Mesothelial cell of epicardium (in vitro differentiated cells): ENCODE results near the gene KIAA1671. TPM values are rescaled to one million over a fixed set of nuclear protein-coding genes. Genes with fewer than 3 reads are reported as not detected.
"Not testable (repeated sequence)": the region's sequence is repeated elsewhere in the genome, so short reads cannot be mapped to it uniquely, and the experiment has no call there.

ENCODE experiments used
- DNase-seq, 2 experiments: peaks; one replicate each; pipeline ENCODE4 v3.0.0; 2021; ENCODE audit warnings: low spot score in 2 of 2; ENCODE audit not compliant: unreplicated experiment in 2 of 2
- H3K27ac Mint-ChIP-seq: 2 replicates; pipeline ENCODE4 v1.8.0; 2021; ENCODE audit warnings: mixed read lengths
- H3K27me3 Mint-ChIP-seq: 2 replicates; pipeline ENCODE4 v1.8.0; 2021; ENCODE audit warnings: low read depth, mixed read lengths
- H3K36me3 Mint-ChIP-seq: 2 replicates; pipeline ENCODE4 v1.8.0; 2021; ENCODE audit warnings: mixed read lengths
- H3K4me1 Mint-ChIP-seq: 2 replicates; pipeline ENCODE4 v1.8.0; 2021; ENCODE audit warnings: mixed read lengths
- H3K4me3 Mint-ChIP-seq: 2 replicates; pipeline ENCODE4 v1.8.0; 2021; ENCODE audit warnings: mild to moderate bottlenecking, moderate library complexity, mixed read lengths
- H3K9me3 Mint-ChIP-seq: 2 replicates; pipeline ENCODE4 v1.8.0; 2021; ENCODE audit warnings: mixed read lengths
- total RNA-seq: library from RNA; stranded (reverse); gene quantifications from 3 replicates; pipeline ENCODE4 v1.2.1, GENCODE V29; 2021
- TF ChIP-seq, protein P1 (sequence below): fragments of 200-600 bp; sonication (generic); IDR thresholded peaks from one replicate; pipeline ENCODE4 v1.5.0; 2021; ENCODE audit warnings: antibody characterized with exemption; ENCODE audit not compliant: unreplicated experiment

Gene KIAA1671
- total RNA-seq, 1 donor from 2014 or later: 21.8 TPM

DNA sequence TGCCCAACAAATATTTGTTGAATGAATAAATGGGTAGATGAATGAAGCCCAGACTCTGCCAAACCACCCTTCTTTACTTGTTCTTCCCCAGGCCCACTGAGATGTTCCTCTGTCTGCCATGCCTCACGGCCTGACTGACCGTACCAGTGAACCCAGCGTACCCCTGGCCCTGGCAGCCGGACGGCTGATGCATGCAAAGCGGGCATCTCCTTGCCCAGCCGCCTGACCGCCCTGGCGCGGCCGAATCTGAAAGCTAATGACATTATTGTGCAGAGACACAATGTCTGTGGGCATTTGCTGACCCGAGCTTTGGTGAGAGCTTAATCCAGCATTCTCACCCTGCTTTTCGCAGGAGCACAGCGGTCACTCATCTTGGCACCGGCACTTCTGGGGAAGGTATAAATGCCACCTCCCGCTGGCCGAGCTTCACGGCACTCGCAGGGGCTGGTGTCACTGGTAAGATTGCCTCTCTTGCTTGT, 266.7 kb downstream of the KIAA1671 start, which contains the start of gene CRYBB2:
CRYBB2 (plus strand) TSS at position 429 of the 479 bp plus-strand sequence. CDS start 1,791 bp downstream, outside the sequence.
- no peaks in the 10 kb centered on the region for H3K4me1 Mint-ChIP-seq
- H3K27me3 Mint-ChIP-seq: peaks cover 48% of the 10 kb centered on the region
- no peaks in the 10 kb centered on the region for H3K9me3 Mint-ChIP-seq
- no peak for DNase-seq
- H3K36me3 Mint-ChIP-seq: no peaks in the 10 kb centered on the region
- TF ChIP-seq, protein P1, sequence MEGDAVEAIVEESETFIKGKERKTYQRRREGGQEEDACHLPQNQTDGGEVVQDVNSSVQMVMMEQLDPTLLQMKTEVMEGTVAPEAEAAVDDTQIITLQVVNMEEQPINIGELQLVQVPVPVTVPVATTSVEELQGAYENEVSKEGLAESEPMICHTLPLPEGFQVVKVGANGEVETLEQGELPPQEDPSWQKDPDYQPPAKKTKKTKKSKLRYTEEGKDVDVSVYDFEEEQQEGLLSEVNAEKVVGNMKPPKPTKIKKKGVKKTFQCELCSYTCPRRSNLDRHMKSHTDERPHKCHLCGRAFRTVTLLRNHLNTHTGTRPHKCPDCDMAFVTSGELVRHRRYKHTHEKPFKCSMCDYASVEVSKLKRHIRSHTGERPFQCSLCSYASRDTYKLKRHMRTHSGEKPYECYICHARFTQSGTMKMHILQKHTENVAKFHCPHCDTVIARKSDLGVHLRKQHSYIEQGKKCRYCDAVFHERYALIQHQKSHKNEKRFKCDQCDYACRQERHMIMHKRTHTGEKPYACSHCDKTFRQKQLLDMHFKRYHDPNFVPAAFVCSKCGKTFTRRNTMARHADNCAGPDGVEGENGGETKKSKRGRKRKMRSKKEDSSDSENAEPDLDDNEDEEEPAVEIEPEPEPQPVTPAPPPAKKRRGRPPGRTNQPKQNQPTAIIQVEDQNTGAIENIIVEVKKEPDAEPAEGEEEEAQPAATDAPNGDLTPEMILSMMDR: no peak
- H3K27ac Mint-ChIP-seq: no peak within 1 kb of the TSS
- H3K4me3 Mint-ChIP-seq: no peak within 1 kb of the TSS

DNA sequence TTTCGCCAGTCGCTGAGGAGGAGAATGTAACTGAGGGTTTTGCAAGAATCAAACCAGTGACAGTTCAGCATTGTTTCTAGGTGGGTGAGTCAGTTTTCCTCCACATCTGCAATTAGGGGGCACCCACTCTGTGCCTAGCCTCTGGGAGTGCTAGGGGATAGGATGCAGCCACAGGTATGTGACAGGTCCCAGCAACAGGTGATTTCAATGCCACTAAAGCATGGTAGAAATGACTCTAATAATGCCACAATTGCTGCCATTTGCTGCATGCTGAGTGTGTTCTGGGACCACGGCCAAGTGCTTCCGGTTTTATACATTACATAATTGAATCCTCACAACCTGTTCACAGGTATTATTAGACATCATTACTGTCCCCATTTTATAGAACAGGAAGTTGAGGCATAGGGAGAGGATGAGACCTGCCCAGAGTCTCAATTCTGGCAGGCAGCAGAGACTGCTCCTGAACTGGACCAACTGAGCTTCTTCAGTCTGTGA, 267.5 kb downstream of the KIAA1671 start:
- Mint-ChIP-seq H3K9me3 (no peaks in the 10 kb centered on the region), H3K4me1 (no peaks in the 10 kb centered on the region), H3K27ac (no peak overlapping the region), H3K4me3 (no peak overlapping the region), H3K36me3 (no peaks in the 10 kb centered on the region), H3K27me3 (peaks cover 53% of the 10 kb centered on the region)
- TF ChIP-seq, protein P1: no peak
- DNase-seq: no peak

DNA sequence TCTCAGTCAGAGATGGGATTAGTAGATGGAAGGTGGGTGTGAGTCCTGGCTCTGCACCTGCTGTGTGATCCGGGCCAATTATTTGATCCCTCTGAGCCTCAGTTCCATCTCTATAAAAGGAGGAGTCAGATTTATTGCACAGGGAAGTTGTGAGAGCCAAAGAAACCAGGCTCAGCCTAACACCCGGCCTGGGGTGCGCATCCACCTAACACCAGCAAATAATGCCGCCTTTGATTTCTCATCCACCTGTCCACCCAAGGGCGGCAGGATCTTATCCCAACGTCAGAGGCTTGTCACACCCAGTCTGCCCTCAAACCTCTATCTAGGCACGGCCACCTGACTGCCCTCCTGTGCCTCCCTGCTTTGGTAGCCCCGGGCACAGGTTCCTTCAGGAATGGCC, 269.3 kb downstream of the KIAA1671 start:
- Mint-ChIP-seq H3K27me3 (peaks cover 61% of the 10 kb centered on the region), H3K27ac (no peak overlapping the region), H3K36me3 (no peaks in the 10 kb centered on the region), H3K4me3 (no peak overlapping the region), H3K4me1 (no peaks in the 10 kb centered on the region), H3K9me3 (no peaks in the 10 kb centered on the region)
- no peak for DNase-seq
- TF ChIP-seq, protein P1: no peak

DNA sequence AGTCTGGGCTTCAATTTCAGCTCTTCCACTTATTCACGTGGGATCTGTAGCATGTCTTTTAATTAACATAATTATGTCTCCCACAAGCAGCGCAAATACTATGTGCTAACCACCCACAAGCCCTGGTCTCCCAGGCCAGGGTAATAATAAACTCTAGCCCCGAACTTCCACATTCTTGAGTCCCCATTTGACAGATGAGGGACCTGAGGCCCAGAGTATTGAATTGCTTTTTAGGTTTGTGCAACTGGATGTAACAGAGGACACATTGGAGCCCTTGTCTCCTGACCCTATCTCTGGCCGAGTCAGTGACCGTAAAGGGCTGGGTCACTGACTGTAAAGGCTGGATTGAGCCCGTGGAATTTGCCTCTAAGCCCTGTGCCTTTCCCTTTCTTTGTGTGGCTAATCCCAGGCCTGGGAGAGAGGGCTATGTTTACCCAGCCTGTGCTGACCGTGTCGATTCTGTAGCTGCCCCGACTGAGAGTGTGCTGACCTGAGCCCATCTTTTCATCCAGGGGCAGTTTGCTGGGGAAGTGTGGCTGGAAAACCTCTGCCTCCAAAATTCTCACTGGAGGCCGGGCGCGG, 270.8 kb downstream of the KIAA1671 start:
- Mint-ChIP-seq H3K9me3 (no peaks in the 10 kb centered on the region), H3K36me3 (no peaks in the 10 kb centered on the region), H3K4me1 (no peaks in the 10 kb centered on the region), H3K27me3 (peaks cover 61% of the 10 kb centered on the region), H3K27ac (no peak overlapping the region), H3K4me3 (no peak overlapping the region)
- TF ChIP-seq, protein P1: no peak
- DNase-seq: no peak

DNA sequence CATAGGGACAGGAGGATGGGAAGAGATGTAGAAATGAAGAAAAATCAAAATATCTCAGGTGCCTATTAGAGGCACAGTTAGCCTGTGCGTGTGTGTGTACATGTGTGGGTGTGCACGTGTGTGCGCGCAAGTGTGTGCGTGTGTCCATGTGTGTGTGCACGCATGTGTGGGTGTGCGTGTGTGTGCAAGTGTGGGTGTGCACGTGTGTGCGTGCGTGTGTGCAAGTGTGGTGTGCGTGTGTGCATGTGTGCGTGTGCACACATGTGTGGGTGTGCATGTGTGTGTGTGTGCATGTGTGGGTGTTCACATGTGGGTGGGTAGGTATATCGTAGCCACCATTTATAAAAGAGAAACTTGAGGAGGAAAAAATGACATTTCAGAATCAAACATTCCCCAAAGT, 276.3 kb downstream of the KIAA1671 start:
- Mint-ChIP-seq H3K9me3 (no peaks in the 10 kb centered on the region), H3K36me3 (no peaks in the 10 kb centered on the region), H3K4me3 (no peak overlapping the region), H3K27me3 (peaks cover 33% of the 10 kb centered on the region), H3K27ac (no peak overlapping the region), H3K4me1 (no peaks in the 10 kb centered on the region)
- TF ChIP-seq, protein P1: no peak
- no peak for DNase-seq

DNA sequence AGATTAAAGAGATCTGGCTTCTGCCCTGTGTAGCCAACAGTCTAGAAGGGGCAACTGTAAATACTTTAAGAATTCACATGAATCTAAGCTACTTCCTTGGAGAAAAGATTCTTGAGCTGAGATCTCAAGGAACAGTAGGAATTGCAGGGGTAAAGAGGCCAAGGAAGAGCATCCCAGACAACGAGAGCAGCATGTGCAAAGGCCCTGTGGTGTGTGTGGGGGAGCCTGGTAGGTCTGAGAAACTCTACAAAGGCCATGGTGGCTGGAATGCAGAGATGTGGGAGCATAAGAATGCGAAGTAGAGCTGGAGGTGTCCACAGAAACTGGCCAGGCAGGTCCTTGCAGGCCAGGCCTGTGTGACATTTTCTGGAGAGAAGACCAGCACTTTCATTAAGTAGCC, 278.2 kb downstream of the KIAA1671 start:
- not testable (repeated sequence) for H3K9me3 Mint-ChIP-seq, H3K36me3 Mint-ChIP-seq, DNase-seq, H3K4me3 Mint-ChIP-seq, H3K4me1 Mint-ChIP-seq, H3K27ac Mint-ChIP-seq
- H3K27me3 Mint-ChIP-seq: peaks cover 36% of the 10 kb centered on the region
